ENCODE data around the gene NOTCH1. TPM values are rescaled to one million over a fixed set of nuclear protein-coding genes. Genes with fewer than 3 reads are reported as not detected.

The NOTCH1 gene
- total RNA-seq, 1 donor from 2014 or later, result 39.7 TPM

GRCh38 chr9:136566901-136567300 lies 21.1 kb upstream of the NOTCH1 start:
- DNase-seq (ENCODE audit: low read depth), result no peak
- TF ChIP-seq CTCF (conservative IDR thresholded peaks at IDR 0.05; ENCODE audit: low read depth, low read length), result no peak
- no peak overlapping the region for H3K4me3 ChIP-seq (ENCODE audit: low read depth, low read length)

GRCh38 chr9:136566553-136566895 lies 20.7 kb upstream of the NOTCH1 start:
- H3K4me3 ChIP-seq (ENCODE audit: low read depth, low read length), result no peak overlapping the region
- TF ChIP-seq CTCF (conservative IDR thresholded peaks at IDR 0.05; ENCODE audit: low read depth, low read length), result no peak
- no peak for DNase-seq (ENCODE audit: low read depth)

- H3K4me3 ChIP-seq (ENCODE audit: low read depth, low read length), result no peak overlapping the region
- no peak for DNase-seq (ENCODE audit: low read depth)
- TF ChIP-seq CTCF (conservative IDR thresholded peaks at IDR 0.05; ENCODE audit: low read depth, low read length), result no peak
Measured at GRCh38 chr9:136565715-136566552, 20.1 kb upstream of the NOTCH1 start.

- H3K4me3 ChIP-seq (ENCODE audit: low read depth, low read length), result no peak overlapping the region
- no peak for DNase-seq (ENCODE audit: low read depth)
- no peak for TF ChIP-seq CTCF (conservative IDR thresholded peaks at IDR 0.05; ENCODE audit: low read depth, low read length)
Measured at GRCh38 chr9:136565086-136565714, 19.4 kb upstream of the NOTCH1 start.

- H3K4me3 ChIP-seq (ENCODE audit: low read depth, low read length), result no peak overlapping the region
- no peak for TF ChIP-seq CTCF (conservative IDR thresholded peaks at IDR 0.05; ENCODE audit: low read depth, low read length)
- DNase-seq (ENCODE audit: low read depth), result no peak
Measured at GRCh38 chr9:136564379-136564988, 18.6 kb upstream of the NOTCH1 start.

GRCh38 chr9:136563646-136564325 lies 17.9 kb upstream of the NOTCH1 start:
- no peak for TF ChIP-seq CTCF (conservative IDR thresholded peaks at IDR 0.05; ENCODE audit: low read depth, low read length)
- H3K4me3 ChIP-seq (ENCODE audit: low read depth, low read length), result no peak overlapping the region
- no peak for DNase-seq (ENCODE audit: low read depth)
